ENCODE data around the gene FBF1.
A peak's percentile ranks its signal among the peaks of the same experiment; 100 is the strongest.
"Not testable (repeated sequence)": the region's sequence is repeated elsewhere in the genome, so short reads cannot be mapped to it uniquely, and the experiment has no call there.

Gene FBF1

GRCh38 chr17:75940727-75941441 lies at the start of gene FBF1:
Gene FBF1, minus strand, starts transcription at chr17:75941042. Its CDS starts 2,893 bp downstream, at chr17:75938149.
- DNase-seq: peak; percentile 88

- no peak for DNase-seq
Observed at GRCh38 chr17:75987041-75987440, 46.2 kb upstream of the FBF1 start.

- DNase-seq: no peak
Observed at GRCh38 chr17:75985986-75986385, 45.1 kb upstream of the FBF1 start.

- no peak for DNase-seq
Observed at GRCh38 chr17:75983501-75984181, 42.8 kb upstream of the FBF1 start.

- DNase-seq: no peak
Observed at GRCh38 chr17:75981019-75981615, 40.3 kb upstream of the FBF1 start.

- no peak for DNase-seq
Observed at GRCh38 chr17:75980188-75981018, 39.6 kb upstream of the FBF1 start.

GRCh38 chr17:75979705-75980187 lies 38.9 kb upstream of the FBF1 start:
- DNase-seq: no peak

GRCh38 chr17:75978938-75979704 lies 38.3 kb upstream of the FBF1 start, which contains the start of the genes ACOX1 and TEN1:
Gene ACOX1, minus strand, starts transcription at chr17:75979166. Its CDS starts 93 bp downstream, at chr17:75979073.
Gene TEN1, plus strand, starts transcription at chr17:75979240. Its CDS starts 6,953 bp downstream, at chr17:75986193.
- peak; percentile 95 for DNase-seq

GRCh38 chr17:75976175-75976848 lies 35.5 kb upstream of the FBF1 start:
- DNase-seq: no peak

- no peak for DNase-seq
Observed at GRCh38 chr17:75975757-75976174, 34.9 kb upstream of the FBF1 start.

GRCh38 chr17:75975187-75975586 lies 34.3 kb upstream of the FBF1 start:
- DNase-seq: not testable (repeated sequence)

GRCh38 chr17:75970626-75971025 lies 29.8 kb upstream of the FBF1 start:
- DNase-seq: no peak

GRCh38 chr17:75970011-75970523 lies 29.2 kb upstream of the FBF1 start:
- no peak for DNase-seq

- DNase-seq: not testable (repeated sequence)
Observed at GRCh38 chr17:75969044-75969443, 28.2 kb upstream of the FBF1 start.

- no peak for DNase-seq
Observed at GRCh38 chr17:75965468-75965867, 24.6 kb upstream of the FBF1 start.

GRCh38 chr17:75959839-75960511 lies 19.1 kb upstream of the FBF1 start:
- no peak for DNase-seq

- DNase-seq: no peak
Observed at GRCh38 chr17:75959051-75959838, 18.4 kb upstream of the FBF1 start.

GRCh38 chr17:75950855-75951554 lies 10.2 kb upstream of the FBF1 start:
- no peak for DNase-seq

GRCh38 chr17:75950421-75950820 lies 9.6 kb upstream of the FBF1 start:
- DNase-seq: no peak
